HG03097 (cell line): ENCODE results near the gene VSTM4.

Experiments used
- ATAC-seq: cut with Tn5 transposase; IDR thresholded peaks from one replicate; pipeline ENCODE4 v1.9.1; 2021; ENCODE audit not compliant: unreplicated experiment, low FRiP score

The VSTM4 gene

GRCh38 chr10:49115015-49115795 lies at the start of gene VSTM4:
TSS of gene VSTM4 (minus strand) at chr10:49115522. CDS start at chr10:49115485, 37 bp downstream.
- no peak for ATAC-seq

- peak; percentile 75 for ATAC-seq
Measured at GRCh38 chr10:49164559-49165188, 49.4 kb upstream of the VSTM4 start.

- no peak for ATAC-seq
Measured at GRCh38 chr10:49163741-49164140, 48.4 kb upstream of the VSTM4 start.

GRCh38 chr10:49162761-49163310 lies 47.5 kb upstream of the VSTM4 start:
- no peak for ATAC-seq

- ATAC-seq = no peak
Measured at GRCh38 chr10:49162063-49162462, 46.7 kb upstream of the VSTM4 start.

GRCh38 chr10:49161411-49161997 lies 46.2 kb upstream of the VSTM4 start:
- no peak for ATAC-seq

GRCh38 chr10:49160814-49161213 lies 45.5 kb upstream of the VSTM4 start:
- ATAC-seq = no peak

GRCh38 chr10:49160110-49160509 lies 44.8 kb upstream of the VSTM4 start:
- ATAC-seq = no peak

GRCh38 chr10:49158915-49159314 lies 43.6 kb upstream of the VSTM4 start:
- no peak for ATAC-seq

- ATAC-seq = no peak
Measured at GRCh38 chr10:49158404-49158803, 43.1 kb upstream of the VSTM4 start.

- no peak for ATAC-seq
Measured at GRCh38 chr10:49157229-49157628, 41.9 kb upstream of the VSTM4 start.

GRCh38 chr10:49154641-49155040 lies 39.3 kb upstream of the VSTM4 start:
- no peak for ATAC-seq

GRCh38 chr10:49153971-49154370 lies 38.6 kb upstream of the VSTM4 start:
- ATAC-seq = no peak

- ATAC-seq = no peak
Measured at GRCh38 chr10:49153115-49153514, 37.8 kb upstream of the VSTM4 start.

GRCh38 chr10:49152663-49153062 lies 37.3 kb upstream of the VSTM4 start:
- no peak for ATAC-seq

- no peak for ATAC-seq
Measured at GRCh38 chr10:49152037-49152436, 36.7 kb upstream of the VSTM4 start.

GRCh38 chr10:49151481-49151880 lies 36.2 kb upstream of the VSTM4 start:
- ATAC-seq = no peak

GRCh38 chr10:49151025-49151445 lies 35.7 kb upstream of the VSTM4 start:
- ATAC-seq = no peak

- ATAC-seq = no peak
Measured at GRCh38 chr10:49150426-49150825, 35.1 kb upstream of the VSTM4 start.

GRCh38 chr10:49149881-49150280 lies 34.6 kb upstream of the VSTM4 start:
- no peak for ATAC-seq

GRCh38 chr10:49144058-49144720 lies 28.9 kb upstream of the VSTM4 start:
- no peak for ATAC-seq
